Measurements from ENCODE around the gene GPR42. TPM values are rescaled to one million over a fixed set of nuclear protein-coding genes. Genes with fewer than 3 reads are reported as not detected.

GPR42 gene
- total RNA-seq, 1 donor from 2014 or later, result not detected

DNA sequence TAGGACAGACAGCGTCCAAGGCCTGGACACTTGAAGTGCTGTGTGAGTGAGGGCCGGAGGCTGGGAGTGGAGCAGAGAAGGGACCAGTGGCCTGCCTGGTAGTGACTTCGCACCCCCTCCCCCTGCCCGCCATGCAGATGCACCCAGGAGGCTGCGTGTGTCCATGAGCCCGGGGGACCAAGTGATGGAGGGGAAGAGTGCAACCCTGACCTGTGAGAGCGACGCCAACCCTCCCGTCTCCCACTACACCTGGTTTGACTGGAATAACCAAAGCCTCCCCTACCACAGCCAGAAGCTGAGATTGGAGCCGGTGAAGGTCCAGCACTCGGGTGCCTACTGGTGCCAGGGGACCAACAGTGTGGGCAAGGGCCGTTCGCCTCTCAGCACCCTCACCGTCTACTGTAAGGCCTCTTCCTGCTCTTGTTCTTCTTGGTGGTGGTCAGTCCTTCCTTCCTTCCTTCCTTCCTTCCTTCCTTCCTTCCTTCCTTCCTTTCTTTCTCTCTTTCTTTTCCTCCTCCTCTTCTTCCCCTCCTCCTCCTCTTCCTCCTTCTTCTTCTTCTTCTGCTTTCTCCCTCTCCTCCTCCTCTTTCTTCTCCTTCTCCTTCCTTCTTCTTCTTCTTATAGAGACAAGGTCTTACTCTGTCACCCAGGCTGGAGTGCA is 29.2 kb upstream of the GPR42 start:
- Mint-ChIP-seq H3K4me3 (ENCODE audit: unreplicated experiment) (no peak overlapping the region), H3K27me3 (ENCODE audit: unreplicated experiment) (peaks cover 2% of the 10 kb centered on the region), H3K9me3 (ENCODE audit: unreplicated experiment) (peaks cover 2% of the 10 kb centered on the region), H3K36me3 (ENCODE audit: unreplicated experiment) (no peaks in the 10 kb centered on the region), H3K27ac (ENCODE audit: unreplicated experiment) (peak overlapping the region; percentile 5), H3K4me1 (ENCODE audit: low read depth, unreplicated experiment) (peaks cover 2% of the 10 kb centered on the region)
- DNase-seq, result no peak
- TF ChIP-seq CTCF (IDR thresholded peaks at IDR 0.05; ENCODE audit: partially characterized antibody, unreplicated experiment), result no peak

DNA sequence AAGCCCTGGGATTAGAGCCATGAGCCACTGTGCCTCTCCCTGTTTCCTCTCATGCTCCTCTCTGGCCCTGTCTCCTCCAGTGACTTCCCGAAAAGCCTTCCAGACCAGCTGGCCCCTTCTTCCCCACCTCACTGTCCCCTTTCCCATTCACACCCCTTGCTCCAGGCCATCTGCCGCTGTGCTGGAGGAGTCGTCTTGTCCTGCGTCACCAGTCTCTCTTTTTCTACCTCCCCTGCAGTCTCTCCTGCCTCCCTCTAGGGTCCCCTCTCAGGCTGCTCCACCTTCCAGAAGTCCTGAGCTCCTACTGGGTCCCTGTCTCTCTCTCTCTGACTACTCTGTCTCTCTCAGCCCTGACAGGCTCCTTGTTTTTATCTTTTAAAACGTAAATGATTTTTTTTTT is 28.4 kb upstream of the GPR42 start:
- H3K27me3 Mint-ChIP-seq (ENCODE audit: unreplicated experiment), result peaks cover 2% of the 10 kb centered on the region
- H3K4me3 Mint-ChIP-seq (ENCODE audit: unreplicated experiment), result no peak overlapping the region
- H3K36me3 Mint-ChIP-seq (ENCODE audit: unreplicated experiment), result no peaks in the 10 kb centered on the region
- peak overlapping the region; percentile 5 for H3K27ac Mint-ChIP-seq (ENCODE audit: unreplicated experiment)
- H3K4me1 Mint-ChIP-seq (ENCODE audit: low read depth, unreplicated experiment), result peaks cover 2% of the 10 kb centered on the region
- no peak for TF ChIP-seq CTCF (IDR thresholded peaks at IDR 0.05; ENCODE audit: partially characterized antibody, unreplicated experiment)
- H3K9me3 Mint-ChIP-seq (ENCODE audit: unreplicated experiment), result peaks cover 2% of the 10 kb centered on the region
- DNase-seq, result no peak

GRCh38 chr19:35344511-35345031 is 26.3 kb upstream of the GPR42 start:
- Mint-ChIP-seq H3K36me3 (ENCODE audit: unreplicated experiment) (no peaks in the 10 kb centered on the region), H3K27ac (ENCODE audit: unreplicated experiment) (no peak overlapping the region), H3K4me3 (ENCODE audit: unreplicated experiment) (no peak overlapping the region), H3K27me3 (ENCODE audit: unreplicated experiment) (peaks cover 2% of the 10 kb centered on the region), H3K4me1 (ENCODE audit: low read depth, unreplicated experiment) (peaks cover 2% of the 10 kb centered on the region), H3K9me3 (ENCODE audit: unreplicated experiment) (peaks cover 6% of the 10 kb centered on the region)
- no peak for TF ChIP-seq CTCF (IDR thresholded peaks at IDR 0.05; ENCODE audit: partially characterized antibody, unreplicated experiment)
- no peak for DNase-seq

GRCh38 chr19:35345671-35346111 is 25.2 kb upstream of the GPR42 start:
- H3K4me3 Mint-ChIP-seq (ENCODE audit: unreplicated experiment), result no peak overlapping the region
- H3K36me3 Mint-ChIP-seq (ENCODE audit: unreplicated experiment), result no peaks in the 10 kb centered on the region
- DNase-seq, result no peak
- H3K27ac Mint-ChIP-seq (ENCODE audit: unreplicated experiment), result no peak overlapping the region
- TF ChIP-seq CTCF (IDR thresholded peaks at IDR 0.05; ENCODE audit: partially characterized antibody, unreplicated experiment), result no peak
- H3K4me1 Mint-ChIP-seq (ENCODE audit: low read depth, unreplicated experiment), result peaks cover 2% of the 10 kb centered on the region
- H3K27me3 Mint-ChIP-seq (ENCODE audit: unreplicated experiment), result peaks cover 6% of the 10 kb centered on the region
- peaks cover 6% of the 10 kb centered on the region for H3K9me3 Mint-ChIP-seq (ENCODE audit: unreplicated experiment)
